IMR-90 (cell line): ENCODE measurements around the gene HNRNPUL1. TPM values are rescaled to one million over a fixed set of nuclear protein-coding genes. Genes with fewer than 3 reads are reported as not detected.

Experiments
- ATAC-seq: fragments of 200-7000 bp; cut with Tn5 transposase; 2 replicates; pipeline ENCODE4 v1.9.1; 2020; ENCODE audit warnings: low read depth, mild to moderate bottlenecking, moderate library complexity
- BruUV-seq: library from RNA; stranded (reverse); fragments of 400-500 nt; replicated peaks from 2 replicates; lab custom pipeline; 2021; lab: Mats Ljungman, UMichigan
- CTCF ChIA-PET: fragments of 300-600 bp; formaldehyde crosslinking; extraction: SDS; loops from one replicate; lab custom pipeline; 2021; ENCODE audit warnings: antibody characterized with exemption; lab: Yijun Ruan, JAX
- POLR2A ChIA-PET: fragments of 300-600 bp; sonication (Branson Sonifier 250); formaldehyde crosslinking; loops from one replicate; lab custom pipeline; 2022; ENCODE audit warnings: antibody characterized with exemption; ENCODE audit not compliant: unreplicated experiment; lab: Charles Lee
- DNase-seq: peaks from one replicate; pipeline ENCODE4 v3.0.0; 2013
- H2AFZ ChIP-seq: replicated peaks from 2 replicates; pipeline ENCODE3; 2013; ENCODE audit warnings: low read length, mild to moderate bottlenecking; ENCODE audit not compliant: poor library complexity
- H2AK5ac ChIP-seq: 2 replicates; pipeline ENCODE4 v1.6.1; 2013; ENCODE audit warnings: low read depth, low read length, inconsistent platforms
- H2AK9ac ChIP-seq: replicated peaks from 2 replicates; pipeline ENCODE3; 2013; ENCODE audit warnings: mild to moderate bottlenecking, low read depth, low read length, moderate library complexity; ENCODE audit not compliant: poor library complexity
- H2BK120ac ChIP-seq: 2 replicates; pipeline ENCODE4 v1.6.1; 2013; ENCODE audit warnings: low read depth, low read length, inconsistent platforms
- H2BK15ac ChIP-seq: 3 replicates; pipeline ENCODE4 v1.6.1; 2013; ENCODE audit warnings: low read depth, low read length, inconsistent platforms
- H2BK20ac ChIP-seq: 2 replicates; pipeline ENCODE4 v1.6.1; 2013; ENCODE audit warnings: low read depth, mild to moderate bottlenecking, inconsistent platforms, low read length, moderate library complexity
- H2BK5ac ChIP-seq: 2 replicates; pipeline ENCODE4 v1.6.1; 2013; ENCODE audit warnings: mild to moderate bottlenecking, low read depth, low read length, inconsistent platforms; ENCODE audit not compliant: poor library complexity, severe bottlenecking
- H3K14ac ChIP-seq: replicated peaks from 2 replicates; pipeline ENCODE4 v1.6.1; 2013; ENCODE audit warnings: low read depth, low read length, inconsistent platforms
- H3K18ac ChIP-seq: 2 replicates; pipeline ENCODE4 v1.6.1; 2013; ENCODE audit warnings: low read depth, low read length, control low read depth
- H3K23ac ChIP-seq: 2 replicates; pipeline ENCODE4 v1.6.1; 2013; ENCODE audit warnings: low read depth, low read length, inconsistent platforms
- H3K27ac ChIP-seq: 2 replicates; pipeline ENCODE4 v1.5.1; 2013; ENCODE audit warnings: mild to moderate bottlenecking, control low read depth, low read length; ENCODE audit not compliant: insufficient read depth
- H3K27me3 ChIP-seq: 2 replicates; pipeline ENCODE4 v1.6.1; 2013; ENCODE audit warnings: low read length; ENCODE audit not compliant: control insufficient read depth, insufficient read depth
- H3K36me3 ChIP-seq: 2 replicates; pipeline ENCODE4 v1.6.1; 2013; ENCODE audit warnings: low read length, mixed read lengths; ENCODE audit not compliant: control insufficient read depth, insufficient read depth
- H3K4ac ChIP-seq: 2 replicates; pipeline ENCODE4 v1.6.1; 2013; ENCODE audit warnings: low read depth, low read length, inconsistent platforms
- H3K4me1 ChIP-seq: 2 replicates; pipeline ENCODE4 v1.6.1; 2013; ENCODE audit warnings: low read length, mixed read lengths; ENCODE audit not compliant: control insufficient read depth, insufficient read depth
- H3K4me2 ChIP-seq: 2 replicates; pipeline ENCODE4 v1.6.1; 2013; ENCODE audit warnings: low read depth, mild to moderate bottlenecking, control low read depth, low read length, moderate library complexity
- H3K4me3 ChIP-seq: 2 replicates; pipeline ENCODE4 v1.5.1; 2013; ENCODE audit warnings: low read depth, mild to moderate bottlenecking, control low read depth, low read length, moderate library complexity; ENCODE audit not compliant: insufficient read depth
- H3K56ac ChIP-seq: 2 replicates; pipeline ENCODE4 v1.6.1; 2013; ENCODE audit warnings: low read length, inconsistent platforms; ENCODE audit not compliant: insufficient read depth; ENCODE audit errors: extremely low read depth
- H3K79me1 ChIP-seq, 2 experiments: 2 replicates each; pipeline ENCODE4 v1.6.1; 2013; ENCODE audit warnings: low read length in 2 of 2, inconsistent platforms in 1 of 2, low read depth in 1 of 2
- H3K9ac ChIP-seq: 2 replicates; pipeline ENCODE4 v1.6.1; 2013; ENCODE audit warnings: low read depth, low read length, control low read depth
- H3K9me1 ChIP-seq: 2 replicates; pipeline ENCODE4 v1.6.1; 2013; ENCODE audit warnings: low read length, inconsistent platforms; ENCODE audit not compliant: insufficient read depth
- H3K9me3 ChIP-seq: 2 replicates; pipeline ENCODE4 v1.6.1; 2013; ENCODE audit warnings: low read length; ENCODE audit not compliant: control insufficient read depth, insufficient read depth
- H4K20me1 ChIP-seq: 2 replicates; pipeline ENCODE4 v1.6.1; 2013; ENCODE audit warnings: low read length, inconsistent platforms; ENCODE audit not compliant: insufficient read depth
- H4K5ac ChIP-seq: 2 replicates; pipeline ENCODE4 v1.6.1; 2013; ENCODE audit warnings: mild to moderate bottlenecking, low read depth, low read length, control low read depth
- H4K8ac ChIP-seq, 2 experiments: 2 replicates each; pipeline ENCODE4 v1.6.1; 2013; ENCODE audit warnings: low read depth in 2 of 2, low read length in 2 of 2, control low read depth in 1 of 2, inconsistent platforms in 1 of 2
- H4K91ac ChIP-seq: 2 replicates; pipeline ENCODE4 v1.6.1; 2013; ENCODE audit warnings: low read depth, low read length, inconsistent platforms; ENCODE audit not compliant: insufficient read depth
- CEBPB ChIP-seq: IDR thresholded peaks from 2 replicates; pipeline ENCODE4 v1.6.1; 2012; ENCODE audit warnings: low read depth, low read length, improper control_type of control experiment
- CHD1 ChIP-seq: IDR thresholded peaks from 2 replicates; pipeline ENCODE4 v1.6.1; 2012; ENCODE audit warnings: low read depth, low read length, improper control_type of control experiment
- MXI1 ChIP-seq: IDR thresholded peaks from 2 replicates; pipeline ENCODE4 v1.6.1; 2012; ENCODE audit warnings: low read depth, mild to moderate bottlenecking, low read length, moderate library complexity, borderline replicate concordance
- WGBS, 2 experiments: methylation state at CpG; one replicate each; pipeline versions ENCODE4 v1.1.5 to v1.1.7; 2013; ENCODE audit warnings: missing lambda C conversion rate in 2 of 2; ENCODE audit not compliant: insufficient read length in 1 of 2; ENCODE audit errors: extremely low coverage in 2 of 2; 5-methylcytosine and 5-hydroxymethylcytosine counted together
- dilution Hi-C: fragments of 300-500 bp; cut with HindIII; formaldehyde crosslinking; loops from one replicate; pipeline ENCODE4 v1.14.3; 2018; ENCODE audit warnings: low sequenced_read_pairs; ENCODE audit not compliant: unreplicated experiment
- in situ Hi-C: fragments of 300-500 bp; cut with MboI; formaldehyde crosslinking; loops from 3 replicates; pipeline ENCODE4 v1.14.3; 2019; ENCODE audit warnings: low sequenced_read_pairs, inconsistent platforms, mixed read lengths
- intact Hi-C: fragments of 100-400 bp; cut with micrococcal nuclease; formaldehyde crosslinking; loops from 2 replicates; pipeline ENCODE4 v1.10.0; 2022
- polyA plus RNA-seq, 3 experiments: library from polyadenylated mRNA; depleted of rRNA; stranded (reverse); fragments of >200 nt; gene quantifications; 2 replicates each; pipeline ENCODE4 v1.2.3, GENCODE V29; 2012; ENCODE audit warnings: low replicate concordance in 1 of 3
- total RNA-seq: library from RNA; depleted of rRNA; stranded (reverse); fragments of >200 nt; gene quantifications from 2 replicates; pipeline ENCODE4 v1.2.3, GENCODE V29; 2012

The HNRNPUL1 gene
- total and polyA plus RNA-seq, 2 of the 4 experiments (the other 2 are of a cell fraction), result 50.7 to 67.3 TPM

- peak overlapping the region; percentile 98 for H3K4me2 ChIP-seq
- H2BK5ac ChIP-seq, result no peak overlapping the region
- no peaks in the 10 kb centered on the region for H3K9me3 ChIP-seq
- peak overlapping the region; percentile 31; the same call in 1 of the 2 replicates for H4K91ac ChIP-seq
- ATAC-seq (no peak), DNase-seq (peak; percentile 21)
- peak overlapping the region; percentile 10; the same call in 1 of the 2 replicates for H3K27ac ChIP-seq
- H3K27me3 ChIP-seq, result no peaks in the 10 kb centered on the region
- H4K5ac ChIP-seq, result no peak overlapping the region
- TF ChIP-seq MXI1, result peak; percentile 94
- peak; percentile 88; the same call in 1 of the 2 replicates for TF ChIP-seq CHD1
- no peak for TF ChIP-seq CEBPB
- BruUV-seq, result no TSS peak
- no peak overlapping the region for H3K56ac ChIP-seq
- 10% methylated on average over 17 of the region's 22 CpGs; no CpG with 5 or more reads in 1 of the 2 experiments for WGBS, 2 experiments
- peaks cover 19 to 67% of the 10 kb centered on the region in 2 experiments; a peak in 3 of 4 replicates for H3K79me1 ChIP-seq
- peaks cover 7% of the 10 kb centered on the region for H3K36me3 ChIP-seq
- no peaks in the 10 kb centered on the region for H3K9me1 ChIP-seq
- H2AK9ac ChIP-seq, result peak overlapping the region; percentile 98
- peak overlapping the region; percentile 5 for H3K4ac ChIP-seq
- no peak overlapping the region for H2BK20ac ChIP-seq
- no peaks in the 10 kb centered on the region for H3K4me1 ChIP-seq
- H4K8ac ChIP-seq, result peak overlapping the region in 1 of 2 experiments; percentile 28; a peak in 1 of 4 replicates
- H3K14ac ChIP-seq, result peak overlapping the region; percentile 28
- peak overlapping the region; percentile 76 for H3K4me3 ChIP-seq
- H2BK120ac ChIP-seq, result no peak overlapping the region
- H3K18ac ChIP-seq, result no peak overlapping the region
- CTCF ChIA-PET, result no interaction called here
- peak overlapping the region; percentile 84 for H3K9ac ChIP-seq
- POLR2A ChIA-PET, result interaction anchor here (0.6 kb wide), 1 partner anchor 313 kb away, joined by 7 read pairs; no protein-coding TSS in a partner anchor
- H2BK15ac ChIP-seq, result no peak overlapping the region
- in situ Hi-C loops (no loop called here), dilution Hi-C loops (no loop called here), intact Hi-C loops (loop anchor here (5.0 kb wide), 2 partner anchors 46 to 89 kb away; partner anchors contain the start of genes BCKDHA, EXOSC5 and HNRNPUL1)
- H2AK5ac ChIP-seq, result peak overlapping the region; percentile 33
- H3K23ac ChIP-seq, result peak overlapping the region; percentile 20
- peaks cover 61% of the 10 kb centered on the region for H4K20me1 ChIP-seq
- H2AFZ ChIP-seq, result peak overlapping the region; percentile 91
These were observed 86.7 kb downstream of the HNRNPUL1 start for GRCh38 chr19:41350735-41351338.
